NB4 (cell line): ENCODE measurements around the gene ALPG.

ENCODE experiments used
- DNase-seq: peaks from one replicate; pipeline ENCODE4 v3.0.0; 2010; ENCODE audit warnings: low read depth
- H3K4me3 ChIP-seq: one replicate; pipeline ENCODE4 v1.5.1; 2011; ENCODE audit warnings: mild to moderate bottlenecking, low read depth, low read length, moderate library complexity
- CTCF ChIP-seq: IDR thresholded peaks from one replicate; pipeline ENCODE4 v1.5.1; 2012; ENCODE audit warnings: low read depth, low read length
- MAX ChIP-seq: IDR thresholded peaks from 2 replicates; pipeline ENCODE4 v1.6.1; 2011; ENCODE audit warnings: low read depth, low read length
- MYC ChIP-seq: IDR thresholded peaks from 2 replicates; pipeline ENCODE4 v1.6.1; 2011; ENCODE audit warnings: low read depth, low read length
- POLR2A ChIP-seq: IDR thresholded peaks from 2 replicates; pipeline ENCODE4 v1.6.1; 2011; ENCODE audit warnings: mild to moderate bottlenecking; ENCODE audit not compliant: insufficient read length; ENCODE audit errors: extremely low read depth

The ALPG gene

GRCh38 chr2:232455426-232456255 lies 49.0 kb downstream of the ALPG start, which contains the start of gene ALPI:
TSS of gene ALPI (plus strand) at chr2:232456153. CDS start at chr2:232456200, 47 bp downstream.
- TF ChIP-seq CTCF (no peak), MAX (no peak), POLR2A (no peak), MYC (no peak)
- no peak within 1 kb of the TSS for H3K4me3 ChIP-seq
- no peak for DNase-seq

GRCh38 chr2:232456296-232457120 lies 49.9 kb downstream of the ALPG start:
- TF ChIP-seq POLR2A: no peak
- TF ChIP-seq MYC: no peak
- no peak for TF ChIP-seq CTCF
- TF ChIP-seq MAX: no peak

GRCh38 chr2:232457121-232458011 lies 50.7 kb downstream of the ALPG start:
- no peak overlapping the region for H3K4me3 ChIP-seq
- no peak for DNase-seq
- no peak for TF ChIP-seq POLR2A
- no peak for TF ChIP-seq MAX
- TF ChIP-seq CTCF: no peak
- TF ChIP-seq MYC: no peak

More at GRCh38 chr2:232456296-232457120, 49.9 kb downstream of the ALPG start:
- DNase-seq: no peak
- H3K4me3 ChIP-seq: no peak overlapping the region

- TF ChIP-seq POLR2A: no peak
- TF ChIP-seq MAX: no peak
- TF ChIP-seq CTCF: no peak
- no peak for TF ChIP-seq MYC
- no peak for DNase-seq
- no peak overlapping the region for H3K4me3 ChIP-seq
Observed at GRCh38 chr2:232458051-232458660, 51.5 kb downstream of the ALPG start.
